Stimulated activated CD4-positive, alpha-beta T cell treated with anti-CD3 and anti-CD28 coated beads, Interleukin-2, amount 100 ng/mL, for 48 hours (primary cell): ENCODE results near the gene GMPPA.

ENCODE experiments used
- DNase-seq, 2 donors: peaks; one replicate each; pipeline ENCODE4 v3.0.0-alpha.2; 2020

The GMPPA gene

DNA sequence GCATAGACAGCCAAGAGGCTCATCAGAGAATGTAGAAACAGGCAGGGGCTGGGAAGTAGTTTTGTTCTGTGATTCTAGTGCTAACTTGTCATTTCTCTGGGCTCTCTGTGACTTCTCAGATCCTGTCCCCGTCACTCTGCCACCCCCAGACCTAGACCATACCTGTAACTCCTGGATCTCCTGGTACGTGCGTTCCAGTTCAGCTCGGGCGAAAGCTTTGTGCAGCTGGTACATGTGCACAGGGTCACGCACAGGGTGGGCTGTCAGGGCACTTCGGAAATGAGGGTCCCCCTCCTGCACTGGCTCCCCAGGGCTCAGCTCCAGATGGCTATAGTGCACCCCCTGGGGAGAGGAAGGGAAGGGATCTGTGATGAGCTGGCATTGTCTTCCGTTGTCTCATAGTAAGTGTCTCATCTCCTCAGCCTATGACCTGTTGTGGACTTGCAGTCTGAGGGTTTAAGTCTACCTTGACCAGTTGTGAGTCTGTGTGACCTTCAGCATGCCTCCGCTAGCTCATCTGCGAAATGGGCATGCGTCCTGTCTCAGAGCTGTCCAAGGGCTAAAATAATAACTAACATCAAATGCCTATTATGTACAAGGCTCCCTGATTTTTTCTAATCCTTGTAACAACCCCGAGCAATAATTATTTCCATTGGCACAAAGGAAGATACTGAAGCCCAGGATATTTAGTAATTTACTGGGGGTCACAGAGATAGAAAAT lies 42.3 kb downstream of the GMPPA start:
- no peak for DNase-seq

DNA sequence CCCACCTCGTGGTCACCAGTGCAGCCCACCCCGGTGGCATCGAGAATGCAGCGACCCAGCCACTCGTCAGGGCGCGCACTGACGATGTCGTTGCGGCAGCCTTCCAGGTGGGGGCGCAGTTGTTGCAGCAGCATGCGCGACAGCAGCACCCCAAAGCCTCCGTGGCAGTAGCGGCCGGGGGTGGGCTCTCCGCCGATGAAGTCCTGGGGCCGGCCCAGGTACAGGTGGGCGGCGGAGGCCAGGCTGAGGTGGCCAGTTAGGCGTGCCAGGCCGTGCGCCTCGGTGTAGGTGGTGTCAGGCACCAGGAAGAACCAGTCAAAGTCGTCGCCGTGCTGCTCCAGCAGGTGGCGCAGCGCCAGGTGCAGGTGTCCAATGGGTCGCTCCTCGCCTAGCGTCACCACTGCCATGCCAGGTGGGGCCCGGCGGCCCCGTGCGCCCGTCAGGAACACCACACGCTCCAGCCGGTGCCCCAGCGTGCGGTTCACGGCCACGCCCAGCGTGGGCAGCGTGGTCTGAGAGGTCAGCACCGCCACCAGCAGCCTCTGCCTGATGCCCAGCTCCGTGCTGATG lies 43.0 kb downstream of the GMPPA start:
- DNase-seq: peak; percentile 87

DNA sequence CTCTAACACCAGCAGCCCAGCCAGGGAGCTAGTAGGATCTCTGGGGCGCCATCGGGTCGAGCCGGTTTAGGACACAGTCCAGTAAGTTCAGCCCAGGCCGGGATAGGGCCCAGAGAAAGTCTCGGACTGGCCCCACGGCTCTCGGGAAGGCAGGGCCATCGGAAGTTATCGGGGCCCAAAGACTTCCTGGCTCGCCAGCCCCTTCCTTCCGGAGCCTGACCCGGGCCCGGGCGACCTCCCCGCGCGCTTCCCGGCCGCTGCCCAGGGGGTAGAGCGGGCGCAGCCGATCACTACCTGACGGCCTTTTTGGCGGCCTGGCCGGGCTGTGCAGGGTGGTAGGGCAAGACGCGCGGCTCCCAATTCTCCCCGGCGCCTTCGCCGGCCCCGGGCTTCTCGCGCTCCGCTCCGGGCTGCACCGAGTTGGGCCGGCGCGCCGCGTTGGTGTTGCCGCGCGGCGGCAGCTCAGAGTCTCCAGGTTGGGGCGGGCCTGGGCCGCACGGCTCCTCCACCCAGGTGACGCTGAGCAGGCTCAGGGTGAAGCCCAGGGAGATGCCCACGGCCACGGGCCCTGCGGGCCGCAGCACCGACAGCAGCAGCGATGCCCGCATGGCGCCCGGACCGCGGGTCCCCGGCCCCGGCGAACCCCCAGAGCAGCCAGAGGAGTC lies 44.4 kb downstream of the GMPPA start:
- DNase-seq: no peak

DNA sequence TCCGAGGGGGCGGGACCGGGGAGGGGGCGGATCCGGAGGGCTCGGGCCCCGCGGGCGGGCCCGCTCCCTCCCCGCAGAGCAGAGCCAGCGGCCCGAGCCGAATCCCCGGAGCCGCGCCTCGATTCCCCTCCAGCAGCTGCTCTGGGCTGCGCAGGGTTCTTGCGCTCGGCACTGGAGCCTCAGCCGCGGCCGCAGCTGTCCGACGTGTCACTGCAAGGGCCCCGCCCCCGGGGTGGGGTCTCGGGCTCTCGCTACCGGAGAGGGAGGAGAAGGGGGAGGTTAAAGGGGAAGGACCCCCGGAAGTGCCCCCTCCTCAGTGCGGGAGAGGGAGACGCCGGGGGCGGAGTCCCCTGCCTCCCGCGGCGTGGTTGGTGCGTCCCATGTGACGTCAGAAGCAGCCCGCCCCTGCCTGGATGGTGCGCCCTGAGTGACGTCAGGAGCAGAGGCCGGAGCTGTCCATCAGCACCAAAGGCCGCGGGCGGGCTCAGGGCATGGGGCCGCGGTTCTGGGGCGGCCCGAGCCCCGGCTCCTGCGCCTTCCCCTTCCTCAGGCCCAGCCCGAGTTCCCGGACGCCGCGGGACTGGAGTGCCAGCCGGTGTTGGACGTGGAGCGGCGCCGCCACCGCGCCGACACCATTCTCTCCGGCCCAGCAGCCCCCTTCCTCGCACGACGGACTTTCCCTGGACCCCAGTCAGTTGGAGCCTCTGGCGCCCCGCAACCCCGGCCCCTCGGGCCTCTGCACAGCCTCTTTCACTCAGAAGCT lies 45.1 kb downstream of the GMPPA start, which contains the start of the genes CHPF and TMEM198:
Gene CHPF (minus strand): TSS at position 214 of the 763 bp plus-strand sequence. CDS start 271 bp downstream, outside the sequence.
Gene TMEM198 (plus strand): TSS at position 433 of the 763 bp plus-strand sequence. CDS start 700 bp downstream, outside the sequence.
- DNase-seq: peak; percentile 90 to 91

DNA sequence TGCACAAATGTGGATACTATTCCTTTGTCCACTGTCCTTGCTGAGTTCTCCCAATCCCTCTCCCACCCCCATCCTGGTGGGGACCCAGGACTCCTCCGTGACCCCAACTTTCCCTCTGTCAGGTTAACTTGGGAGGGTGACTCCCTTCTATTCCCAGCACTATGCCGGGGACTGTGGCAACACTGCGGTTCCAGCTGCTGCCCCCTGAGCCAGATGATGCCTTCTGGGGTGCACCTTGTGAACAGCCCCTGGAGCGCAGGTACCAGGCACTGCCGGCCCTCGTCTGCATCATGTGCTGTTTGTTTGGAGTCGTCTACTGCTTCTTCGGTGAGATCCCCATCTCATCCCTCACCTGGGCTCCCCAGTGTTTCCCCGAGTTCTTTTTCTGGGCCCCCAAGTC lies 45.9 kb downstream of the GMPPA start:
- no peak for DNase-seq

GRCh38 chr2:219545295-219545942 lies 46.7 kb downstream of the GMPPA start:
- no peak for DNase-seq

DNA sequence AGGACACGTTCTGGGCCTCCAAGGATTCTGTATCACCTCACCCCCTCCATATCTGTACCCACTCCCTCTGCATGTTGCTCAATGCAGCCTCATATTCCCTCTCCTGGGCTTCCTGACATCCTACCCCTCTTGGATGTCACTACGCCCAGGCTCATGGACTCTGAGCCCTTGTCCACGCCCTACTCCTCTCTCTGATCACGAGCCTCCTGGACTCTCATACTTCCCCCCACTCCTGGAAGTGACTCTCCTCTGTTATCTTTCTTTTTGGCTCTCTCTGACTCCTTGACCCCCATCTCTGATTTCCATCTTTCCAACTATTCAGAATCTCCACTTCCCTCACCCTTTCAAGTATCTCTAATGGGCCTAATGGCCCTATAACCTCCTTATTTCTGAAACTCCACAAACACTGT lies 47.3 kb downstream of the GMPPA start:
- no peak for DNase-seq

GRCh38 chr2:219547621-219548020 lies 48.9 kb downstream of the GMPPA start:
- no peak for DNase-seq

- no peak for DNase-seq
Measured at GRCh38 chr2:219548990-219549389, 50.3 kb downstream of the GMPPA start.

- no peak for DNase-seq
Measured at GRCh38 chr2:219549619-219550018, 50.9 kb downstream of the GMPPA start.

DNA sequence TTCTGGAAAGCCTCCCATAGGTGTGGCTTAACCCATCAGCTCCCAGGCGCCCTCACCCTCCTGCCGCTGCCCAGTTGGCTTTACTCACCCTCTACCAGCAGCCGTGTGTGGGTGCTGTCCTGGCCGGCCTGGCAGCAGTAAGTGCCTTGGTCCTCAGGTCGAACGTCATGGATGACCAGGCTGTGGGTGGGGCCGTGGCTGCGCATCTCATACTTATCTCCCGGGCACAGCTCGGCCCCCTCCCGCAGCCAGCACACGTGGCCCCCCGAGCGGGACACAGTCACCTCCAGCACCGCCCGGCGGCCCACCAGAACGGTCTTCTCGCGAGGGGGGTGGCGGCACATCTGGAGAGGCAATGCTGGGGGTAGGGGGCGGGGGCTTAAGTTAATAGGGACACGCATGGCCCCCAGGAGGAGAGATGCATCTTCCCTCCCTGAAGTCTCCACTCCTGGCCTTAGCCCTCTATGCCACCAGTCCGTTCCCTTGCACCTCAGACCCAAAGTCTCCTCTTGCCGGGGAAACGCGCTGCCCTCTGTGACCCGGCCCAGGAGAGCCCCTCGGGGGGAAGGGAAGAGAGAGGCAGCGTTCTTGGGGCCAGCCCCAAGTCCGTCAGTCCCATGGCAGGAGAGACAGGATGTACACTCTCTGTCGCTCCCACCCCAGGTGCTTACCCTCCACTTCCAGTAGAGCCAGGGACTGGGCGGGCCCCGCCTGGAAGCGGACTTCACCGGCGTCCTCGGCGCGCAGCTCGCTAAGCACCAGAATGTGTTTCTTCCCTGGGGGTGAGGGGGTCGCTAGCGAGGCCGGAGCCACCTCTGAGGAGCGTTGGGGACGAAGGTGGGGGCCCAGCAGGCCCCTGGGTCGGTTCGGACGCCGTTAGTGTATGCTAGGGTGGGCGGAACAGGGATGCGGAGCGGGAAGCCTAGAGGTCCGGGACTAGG lies 53.0 kb downstream of the GMPPA start:
- no peak for DNase-seq

DNA sequence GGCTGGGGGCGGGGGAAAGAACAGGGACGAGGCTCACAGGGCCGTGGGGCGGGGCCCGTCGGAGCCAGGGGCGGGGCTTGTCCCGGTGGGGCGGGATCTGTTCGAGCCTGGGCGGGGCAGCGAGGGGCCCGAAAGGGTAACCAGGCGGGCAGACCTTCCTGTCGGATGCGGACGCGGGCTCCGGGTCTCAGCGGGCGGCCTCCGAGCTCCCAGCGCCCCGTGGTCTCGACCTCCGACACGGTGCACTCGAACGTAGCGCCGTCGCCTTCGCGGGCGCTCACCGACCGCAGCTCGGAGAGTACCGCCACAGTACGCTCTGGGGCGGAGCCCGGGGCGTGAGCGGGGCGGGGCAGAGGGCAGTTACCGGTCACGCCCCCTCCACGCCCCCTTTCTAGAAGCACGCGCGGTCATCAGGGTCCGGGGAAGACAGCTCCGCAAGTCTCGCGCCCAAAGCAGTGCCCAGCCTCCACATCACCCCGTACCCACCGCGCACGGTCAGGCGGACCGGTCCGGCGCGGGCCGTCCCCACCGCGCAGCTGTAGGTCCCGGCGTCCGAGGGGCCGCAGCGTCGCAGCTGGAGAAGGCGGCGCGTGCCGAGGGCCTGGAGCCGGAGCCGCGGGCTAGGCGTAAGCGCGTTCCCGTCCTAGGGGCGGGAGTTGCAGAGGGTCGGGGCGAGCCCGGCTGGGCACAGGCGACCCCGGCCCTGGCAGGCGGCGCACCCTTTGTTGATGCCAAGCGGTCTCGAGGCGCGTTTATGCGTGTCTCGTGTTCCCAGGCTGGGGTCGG lies 53.9 kb downstream of the GMPPA start:
- peak; percentile 73 to 80 for DNase-seq

DNA sequence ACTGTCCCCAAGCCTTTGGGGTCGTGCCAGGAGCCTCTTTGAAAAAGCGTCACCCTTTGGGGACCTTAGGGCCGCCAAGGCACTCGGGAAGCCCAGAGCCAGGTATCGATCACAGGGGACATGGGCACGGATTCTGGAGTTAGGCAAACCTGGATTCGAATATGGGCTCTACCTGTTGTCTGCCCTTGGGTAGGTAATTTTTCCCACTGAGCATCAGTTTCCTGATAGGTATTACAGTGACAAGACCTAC lies 54.4 kb downstream of the GMPPA start:
- DNase-seq: no peak

DNA sequence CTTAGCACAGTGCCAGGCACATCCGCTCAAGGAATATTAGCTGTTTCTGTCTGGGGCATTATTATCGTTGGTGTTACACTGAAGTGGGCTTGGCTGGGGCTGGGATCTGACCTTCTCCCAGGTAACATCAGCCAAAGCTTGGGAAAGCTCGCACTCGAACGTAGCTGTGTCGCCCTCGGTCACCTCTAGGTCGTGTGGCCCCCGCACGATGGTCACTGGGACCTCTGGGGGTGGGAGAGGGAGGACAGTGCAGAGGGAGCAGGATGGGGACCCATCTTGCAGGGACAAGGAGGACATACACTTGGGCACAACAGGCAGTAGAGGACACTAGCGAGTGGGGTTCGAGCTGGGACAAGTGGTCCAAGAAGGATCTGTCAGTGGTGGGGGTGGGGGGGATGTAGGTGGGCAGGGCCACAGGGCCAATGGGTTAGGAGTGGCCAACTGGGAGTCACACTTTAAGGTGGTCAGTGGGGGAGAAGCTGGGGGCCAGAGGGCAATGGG lies 54.8 kb downstream of the GMPPA start:
- no peak for DNase-seq

- no peak for DNase-seq
Measured at GRCh38 chr2:219554350-219554749, 55.7 kb downstream of the GMPPA start.

GRCh38 chr2:219555956-219556355 lies 57.3 kb downstream of the GMPPA start:
- DNase-seq: no peak

DNA sequence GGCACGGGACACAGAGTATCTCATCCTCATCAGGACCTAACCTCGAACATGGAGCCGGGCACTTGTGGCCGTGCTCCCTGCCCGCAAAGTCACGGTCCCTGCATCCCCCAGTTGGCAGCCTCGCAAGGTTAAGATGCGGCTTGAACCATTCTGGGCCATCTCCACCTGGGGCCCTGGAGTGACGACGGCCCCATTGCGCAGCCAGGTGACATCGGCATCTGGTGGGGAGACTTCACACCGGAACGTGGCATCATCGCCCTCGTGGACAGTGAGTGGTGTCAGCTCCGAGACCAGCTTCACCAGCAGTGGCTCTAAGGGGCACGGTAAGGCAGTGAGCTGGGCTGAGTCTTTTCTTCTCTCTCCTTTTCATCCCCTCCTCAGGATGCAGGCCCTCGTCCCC lies 57.7 kb downstream of the GMPPA start:
- no peak for DNase-seq
